HFFc6 (cell line): ENCODE measurements around the gene TRABD2B. TPM values are rescaled to one million over a fixed set of nuclear protein-coding genes. Genes with fewer than 3 reads are reported as not detected.

Experiments used
- DNase-seq: peaks from one replicate; pipeline ENCODE4 v3.0.0-alpha.2; 2018
- H3K27ac Mint-ChIP-seq: 2 replicates; pipeline ENCODE4 v1.8.0; 2020; ENCODE audit warnings: mild to moderate bottlenecking, mixed read lengths
- H3K27me3 Mint-ChIP-seq: 2 replicates; pipeline ENCODE4 v1.8.0; 2021; ENCODE audit warnings: mild to moderate bottlenecking, moderate library complexity, mixed read lengths; ENCODE audit not compliant: insufficient read depth
- H3K36me3 Mint-ChIP-seq: 2 replicates; pipeline ENCODE4 v1.8.0; 2021; ENCODE audit warnings: low read depth, mixed read lengths
- H3K4me1 Mint-ChIP-seq: 2 replicates; pipeline ENCODE4 v1.8.0; 2020; ENCODE audit warnings: low read depth, mixed read lengths
- H3K4me3 Mint-ChIP-seq: 2 replicates; pipeline ENCODE4 v1.8.0; 2020; ENCODE audit warnings: mild to moderate bottlenecking, moderate library complexity, mixed read lengths
- H3K9me3 Mint-ChIP-seq: 2 replicates; pipeline ENCODE4 v1.8.0; 2020; ENCODE audit warnings: mild to moderate bottlenecking, mixed read lengths
- total RNA-seq, 6 experiments: library from RNA; stranded (reverse); fragmentation: NEBNext Ultra II Directional; extraction: Animal tissue kit (Norgen Biotek cat#: 25700); gene quantifications; 2 replicates in 1 of 6; 3 replicates in 5 of 6; pipeline ENCODE4 v1.2.3, GENCODE V29; 2021
- TF ChIP-seq, protein P1 (sequence below): fragments of 200-600 bp; sonication (generic); IDR thresholded peaks from 2 replicates; pipeline ENCODE4 v1.5.0; 2021; ENCODE audit warnings: antibody characterized with exemption, mild to moderate bottlenecking

TRABD2B gene
- total RNA-seq, 6 experiments from 2014 or later, result not detected

DNA sequence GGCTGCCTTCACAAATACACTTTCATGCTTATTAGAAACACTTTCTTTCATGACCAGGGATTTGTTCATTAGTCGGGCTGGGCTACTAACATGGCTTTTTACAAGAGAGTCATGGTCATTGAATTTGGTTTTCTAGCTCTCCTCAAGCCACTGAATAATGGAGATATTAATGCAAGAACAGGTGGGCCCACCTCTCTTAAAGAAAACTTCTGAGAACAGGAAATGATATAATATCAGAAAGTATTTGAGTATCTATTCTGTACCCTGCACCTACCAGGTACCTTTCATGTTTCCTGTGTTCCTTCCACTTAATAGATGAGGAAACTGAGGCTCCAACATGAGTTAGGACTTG is 90.0 kb downstream of the TRABD2B start:
- Mint-ChIP-seq H3K4me3 (no peak overlapping the region), H3K36me3 (no peaks in the 10 kb centered on the region; the same call in 1 of the 2 replicates), H3K27ac (no peak overlapping the region), H3K27me3 (no peaks in the 10 kb centered on the region; the same call in 1 of the 2 replicates), H3K4me1 (no peaks in the 10 kb centered on the region), H3K9me3 (peaks cover 35% of the 10 kb centered on the region)
- DNase-seq, result no peak
- TF ChIP-seq, protein P1, sequence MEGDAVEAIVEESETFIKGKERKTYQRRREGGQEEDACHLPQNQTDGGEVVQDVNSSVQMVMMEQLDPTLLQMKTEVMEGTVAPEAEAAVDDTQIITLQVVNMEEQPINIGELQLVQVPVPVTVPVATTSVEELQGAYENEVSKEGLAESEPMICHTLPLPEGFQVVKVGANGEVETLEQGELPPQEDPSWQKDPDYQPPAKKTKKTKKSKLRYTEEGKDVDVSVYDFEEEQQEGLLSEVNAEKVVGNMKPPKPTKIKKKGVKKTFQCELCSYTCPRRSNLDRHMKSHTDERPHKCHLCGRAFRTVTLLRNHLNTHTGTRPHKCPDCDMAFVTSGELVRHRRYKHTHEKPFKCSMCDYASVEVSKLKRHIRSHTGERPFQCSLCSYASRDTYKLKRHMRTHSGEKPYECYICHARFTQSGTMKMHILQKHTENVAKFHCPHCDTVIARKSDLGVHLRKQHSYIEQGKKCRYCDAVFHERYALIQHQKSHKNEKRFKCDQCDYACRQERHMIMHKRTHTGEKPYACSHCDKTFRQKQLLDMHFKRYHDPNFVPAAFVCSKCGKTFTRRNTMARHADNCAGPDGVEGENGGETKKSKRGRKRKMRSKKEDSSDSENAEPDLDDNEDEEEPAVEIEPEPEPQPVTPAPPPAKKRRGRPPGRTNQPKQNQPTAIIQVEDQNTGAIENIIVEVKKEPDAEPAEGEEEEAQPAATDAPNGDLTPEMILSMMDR, result no peak

DNA sequence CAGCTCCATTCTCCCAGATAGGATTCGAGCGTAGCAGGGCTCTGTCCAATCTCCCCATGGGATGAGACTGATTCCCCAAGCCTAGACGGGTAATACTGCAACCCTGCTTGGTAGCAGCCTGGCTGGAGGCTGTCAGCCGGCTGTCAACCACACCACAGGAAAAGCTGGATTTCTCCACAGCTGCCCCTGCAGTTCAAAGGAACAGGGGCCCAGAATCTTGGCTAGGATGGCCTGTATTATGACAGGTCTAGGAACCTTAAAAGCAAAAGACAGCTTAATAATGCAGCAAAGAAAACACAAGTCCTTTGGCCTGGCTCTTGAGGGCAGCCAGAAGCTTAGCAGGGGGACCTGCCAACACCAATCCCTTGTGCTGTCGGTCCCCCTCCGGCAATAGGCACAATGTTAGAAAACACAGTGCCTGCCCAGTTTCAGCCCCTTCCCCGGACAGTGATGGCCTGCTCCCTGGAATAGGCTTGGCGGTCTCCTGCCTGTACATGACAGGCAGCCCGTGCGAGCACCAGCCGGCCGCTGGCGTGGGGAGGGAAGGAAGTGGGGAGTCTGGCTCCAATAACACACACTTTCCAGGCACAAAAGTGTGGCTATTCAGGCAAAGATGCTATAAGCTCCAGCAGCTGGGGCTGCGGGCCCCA is 90.5 kb downstream of the TRABD2B start:
- TF ChIP-seq, protein P1, result no peak
- Mint-ChIP-seq H3K27me3 (no peaks in the 10 kb centered on the region; the same call in 1 of the 2 replicates), H3K4me3 (no peak overlapping the region), H3K4me1 (no peaks in the 10 kb centered on the region), H3K9me3 (peaks cover 39% of the 10 kb centered on the region), H3K36me3 (no peaks in the 10 kb centered on the region; the same call in 1 of the 2 replicates), H3K27ac (no peak overlapping the region)
- no peak for DNase-seq

DNA sequence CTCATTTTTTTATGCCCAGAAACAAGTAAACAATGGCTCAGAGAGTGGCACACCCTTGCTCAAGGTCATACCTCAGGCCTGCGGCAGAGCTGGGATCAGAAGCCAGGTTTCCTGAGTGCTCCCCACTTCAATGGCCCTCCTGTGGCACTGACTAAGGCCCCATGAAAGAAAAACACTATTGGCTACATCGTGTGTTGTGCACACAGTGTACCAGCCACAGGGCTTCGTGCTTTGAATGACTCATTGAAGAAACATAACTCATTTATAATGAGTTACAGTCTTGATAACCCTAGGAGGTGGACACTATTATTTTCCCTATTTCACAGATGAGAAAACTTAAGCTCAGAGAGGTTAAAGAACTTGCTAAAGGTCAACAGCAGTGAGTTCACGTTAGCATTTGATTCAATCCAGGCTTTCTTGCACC is 91.2 kb downstream of the TRABD2B start:
- Mint-ChIP-seq H3K36me3 (no peaks in the 10 kb centered on the region; the same call in 1 of the 2 replicates), H3K4me3 (no peak overlapping the region), H3K9me3 (peaks cover 45% of the 10 kb centered on the region), H3K27ac (no peak overlapping the region), H3K4me1 (no peaks in the 10 kb centered on the region), H3K27me3 (no peaks in the 10 kb centered on the region; the same call in 1 of the 2 replicates)
- TF ChIP-seq, protein P1, result no peak
- no peak for DNase-seq

DNA sequence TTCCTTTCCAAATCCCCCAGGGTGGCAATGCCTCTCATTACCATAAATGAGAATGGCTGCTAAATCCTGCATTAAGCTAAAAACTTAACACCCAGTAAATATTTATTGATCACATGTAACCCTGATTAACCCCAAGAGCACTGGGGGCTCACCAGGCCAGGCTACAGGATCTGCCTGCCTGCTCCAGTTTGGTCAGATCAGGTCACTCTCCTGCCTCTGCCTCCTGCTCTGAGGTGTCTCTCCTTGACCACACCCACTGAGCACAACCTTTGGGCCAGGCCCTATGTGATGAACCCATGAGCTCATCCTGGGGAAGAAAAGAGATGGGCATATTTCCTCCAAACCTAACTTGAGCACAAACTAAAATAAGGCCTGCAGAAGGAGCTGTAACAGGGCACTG is 93.5 kb downstream of the TRABD2B start:
- H3K4me3 Mint-ChIP-seq, result no peak overlapping the region
- H3K27ac Mint-ChIP-seq, result no peak overlapping the region
- TF ChIP-seq, protein P1, result no peak
- H3K9me3 Mint-ChIP-seq, result peaks cover 49% of the 10 kb centered on the region
- DNase-seq, result no peak
- H3K27me3 Mint-ChIP-seq, result no peaks in the 10 kb centered on the region; the same call in none of the 2 replicates
- H3K36me3 Mint-ChIP-seq, result no peaks in the 10 kb centered on the region; the same call in 1 of the 2 replicates
- no peaks in the 10 kb centered on the region for H3K4me1 Mint-ChIP-seq

DNA sequence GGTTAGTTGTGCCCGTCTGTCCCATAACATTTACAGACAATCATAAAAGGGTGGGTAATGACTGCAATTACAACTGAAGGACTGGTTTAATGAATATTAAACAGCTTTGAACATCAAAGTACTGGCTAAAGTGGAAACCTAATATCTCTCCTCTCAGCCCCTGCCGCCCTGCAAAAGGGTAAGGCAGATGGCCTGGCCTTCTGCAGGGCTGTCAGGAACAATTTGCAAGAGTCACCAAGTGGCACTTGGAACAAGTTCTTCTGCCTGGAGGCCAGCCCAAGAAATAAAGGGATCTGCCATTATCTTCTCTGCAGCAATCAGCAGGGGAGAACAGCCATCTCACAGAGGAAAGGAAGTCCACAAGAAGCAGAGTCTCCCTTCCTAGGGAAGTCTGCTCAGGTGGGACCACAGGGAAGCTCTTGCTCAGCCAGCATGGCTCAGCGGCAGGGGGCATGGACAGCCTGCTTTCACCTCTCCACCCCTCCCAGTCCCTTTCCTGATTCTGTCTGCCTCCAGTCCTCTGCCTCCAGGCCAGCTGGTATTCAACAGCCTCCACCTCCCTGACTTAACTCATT is 96.1 kb downstream of the TRABD2B start:
- Mint-ChIP-seq H3K27ac (no peak overlapping the region), H3K9me3 (peaks cover 58% of the 10 kb centered on the region), H3K27me3 (no peaks in the 10 kb centered on the region; the same call in 1 of the 2 replicates), H3K36me3 (no peaks in the 10 kb centered on the region), H3K4me3 (no peak overlapping the region), H3K4me1 (no peaks in the 10 kb centered on the region)
- DNase-seq, result no peak
- TF ChIP-seq, protein P1, result no peak
